Neural cell (in vitro differentiated cells): ENCODE results near the gene LRMDA. TPM values are rescaled to one million over a fixed set of nuclear protein-coding genes. Genes with fewer than 3 reads are reported as not detected.

Experiments
- H2AFZ ChIP-seq: fragments of 200-600, 300-800 bp; sonication (generic), shearing (Covaris generic); 2 replicates; pipeline ENCODE4 v1.6.0; 2014; ENCODE audit warnings: low read depth, mild to moderate bottlenecking, antibody characterized with exemption, low read length, moderate library complexity
- H3F3A ChIP-seq: fragments of 200-600 bp; shearing (Covaris generic); 2 replicates; pipeline ENCODE4 v1.6.1; 2016; ENCODE audit warnings: mild to moderate bottlenecking, moderate library complexity, mixed read lengths, antibody characterized with exemption, low read length; ENCODE audit not compliant: insufficient read depth, poor library complexity, severe bottlenecking
- H3K27ac ChIP-seq: fragments of 200-600, 300-800 bp; sonication (generic), shearing (Covaris generic); 2 replicates; pipeline ENCODE4 v1.5.1; 2014; ENCODE audit warnings: mild to moderate bottlenecking, low read length, moderate library complexity
- H3K27me3 ChIP-seq: fragments of 300-800, 200-600 bp; sonication (generic), shearing (Covaris generic); 2 replicates; pipeline ENCODE4 v1.6.0; 2014; ENCODE audit warnings: mild to moderate bottlenecking, low read depth, low read length, moderate library complexity; ENCODE audit not compliant: insufficient read depth
- H3K36me3 ChIP-seq: fragments of 300-800, 200-600 bp; sonication (generic), shearing (Covaris generic); 2 replicates; pipeline ENCODE4 v1.5.1; 2014; ENCODE audit warnings: mild to moderate bottlenecking, antibody characterized with exemption, low read length, moderate library complexity; ENCODE audit not compliant: insufficient read depth
- H3K4me2 ChIP-seq: fragments of 300-800, 200-600 bp; sonication (generic), shearing (Covaris generic); 2 replicates; pipeline ENCODE4 v1.6.0; 2014; ENCODE audit warnings: mild to moderate bottlenecking, low read length
- H3K4me3 ChIP-seq: fragments of 300-800, 200-600 bp; sonication (generic), shearing (Covaris generic); 2 replicates; pipeline ENCODE4 v1.5.1; 2014; ENCODE audit warnings: mild to moderate bottlenecking, low read length, moderate library complexity
- H3K79me2 ChIP-seq: fragments of 200-600 bp; shearing (Covaris generic); replicated peaks from 2 replicates; pipeline ENCODE4 v1.6.0; 2014; ENCODE audit warnings: mild to moderate bottlenecking, low read length, moderate library complexity; ENCODE audit not compliant: insufficient read depth
- H3K9ac ChIP-seq: fragments of 300-800, 200-600 bp; sonication (generic), shearing (Covaris generic); 2 replicates; pipeline ENCODE4 v1.6.1; 2016; ENCODE audit warnings: mild to moderate bottlenecking, low read length, mixed read lengths
- H3K9me2 ChIP-seq: fragments of 200-600 bp; shearing (Covaris generic); 2 replicates; pipeline ENCODE4 v1.6.1; 2016; ENCODE audit warnings: mild to moderate bottlenecking, low read length, mixed read lengths; ENCODE audit not compliant: insufficient read depth
- H3K9me3 ChIP-seq: fragments of 200-600, 300-800 bp; sonication (generic), shearing (Covaris generic); 2 replicates; pipeline ENCODE4 v1.6.1; 2016; ENCODE audit warnings: mild to moderate bottlenecking, mixed run types, low read length, moderate library complexity, mixed read lengths
- H4K20me1 ChIP-seq: fragments of 200-600 bp; shearing (Covaris generic); 2 replicates; pipeline ENCODE4 v1.6.1; 2016; ENCODE audit warnings: mild to moderate bottlenecking, mixed run types; ENCODE audit not compliant: insufficient read depth
- CTCF ChIP-seq: fragments of 450-650 bp; IDR thresholded peaks from 2 replicates; pipeline ENCODE4 v1.5.1; 2014; ENCODE audit warnings: antibody characterized with exemption, mild to moderate bottlenecking, moderate library complexity; ENCODE audit not compliant: poor library complexity, severe bottlenecking
- EP300 ChIP-seq: fragments of 450-650 bp; conservative IDR thresholded peaks from 2 replicates; pipeline ENCODE4 v1.6.1; 2014; ENCODE audit warnings: antibody characterized with exemption, mild to moderate bottlenecking, moderate library complexity; ENCODE audit not compliant: poor library complexity, severe bottlenecking
- EZH2 ChIP-seq: fragments of 200-600, 300-800 bp; shearing (Covaris generic), sonication (generic); IDR thresholded peaks from 2 replicates; pipeline ENCODE4 v1.6.1; 2014; ENCODE audit warnings: antibody characterized with exemption, low read length, borderline replicate concordance, mild to moderate bottlenecking; ENCODE audit not compliant: insufficient read depth, poor library complexity, severe bottlenecking
- MXI1 ChIP-seq: fragments of 450-650 bp; conservative IDR thresholded peaks from 2 replicates; pipeline ENCODE4 v1.6.1; 2014; ENCODE audit warnings: antibody characterized with exemption, mild to moderate bottlenecking; ENCODE audit not compliant: poor library complexity, severe bottlenecking
- POLR2AphosphoS5 ChIP-seq: IDR thresholded peaks from 2 replicates; pipeline ENCODE4 v1.6.1; 2012
- RAD21 ChIP-seq: fragments of 450-650 bp; conservative IDR thresholded peaks from 2 replicates; pipeline ENCODE4 v1.6.1; 2014; ENCODE audit warnings: antibody characterized with exemption, mild to moderate bottlenecking, moderate library complexity
- REST ChIP-seq: IDR thresholded peaks from 2 replicates; pipeline ENCODE4 v1.6.1; 2012; ENCODE audit warnings: borderline replicate concordance
- SMC3 ChIP-seq: fragments of 450-650 bp; conservative IDR thresholded peaks from 2 replicates; pipeline ENCODE4 v1.6.1; 2014; ENCODE audit warnings: antibody characterized with exemption, mild to moderate bottlenecking, moderate library complexity; ENCODE audit not compliant: poor library complexity
- TAF1 ChIP-seq: IDR thresholded peaks from 2 replicates; pipeline ENCODE4 v1.6.1; 2012; ENCODE audit warnings: low read depth
- polyA plus RNA-seq: library from polyadenylated mRNA; depleted of rRNA; stranded (reverse); fragments of >200 nt; gene quantifications from 2 replicates; pipeline ENCODE4 v1.2.3, GENCODE V29; 2014

The LRMDA gene
- polyA plus RNA-seq, 1 donor from 2014 or later, result 5.6 TPM

- Histone ChIP-seq H3K9ac (no peak overlapping the region), H3K9me3 (peaks cover 3% of the 10 kb centered on the region), H3K4me2 (no peak overlapping the region), H4K20me1 (no peaks in the 10 kb centered on the region), H2AFZ (no peak overlapping the region), H3K27me3 (no peaks in the 10 kb centered on the region), H3K79me2 (no peaks in the 10 kb centered on the region), H3K9me2 (no peaks in the 10 kb centered on the region), H3K27ac (no peak overlapping the region), H3K4me3 (no peak overlapping the region), H3K36me3 (no peaks in the 10 kb centered on the region), H3F3A (no peaks in the 10 kb centered on the region)
- no peak for TF ChIP-seq TAF1
- no peak for TF ChIP-seq RAD21
Observed at GRCh38 chr10:75528392-75528791, 97.0 kb downstream of the LRMDA start.

- no peak overlapping the region for H3K4me2 ChIP-seq
- no peaks in the 10 kb centered on the region for H4K20me1 ChIP-seq
- no peak overlapping the region for H3K27ac ChIP-seq
- H3K79me2 ChIP-seq, result no peaks in the 10 kb centered on the region
- H2AFZ ChIP-seq, result no peak overlapping the region
- no peaks in the 10 kb centered on the region for H3K9me2 ChIP-seq
- TF ChIP-seq POLR2AphosphoS5, result no peak
- TF ChIP-seq MXI1, result no peak
- no peak for TF ChIP-seq CTCF
- no peak for TF ChIP-seq SMC3
- TF ChIP-seq TAF1, result no peak
- no peak for TF ChIP-seq REST
- no peak for TF ChIP-seq RAD21
- no peak for TF ChIP-seq EP300
- no peak for TF ChIP-seq EZH2
- peaks cover 3% of the 10 kb centered on the region for H3K9me3 ChIP-seq
- no peak overlapping the region for H3K9ac ChIP-seq
- H3K4me3 ChIP-seq, result no peak overlapping the region
- H3K36me3 ChIP-seq, result no peaks in the 10 kb centered on the region
- H3F3A ChIP-seq, result no peaks in the 10 kb centered on the region
- no peaks in the 10 kb centered on the region for H3K27me3 ChIP-seq
Observed at GRCh38 chr10:75530299-75530698, 98.9 kb downstream of the LRMDA start.

GRCh38 chr10:75531571-75532031 is 100.2 kb downstream of the LRMDA start:
- TF ChIP-seq RAD21, result no peak
- H2AFZ ChIP-seq, result no peak overlapping the region
- H3K4me3 ChIP-seq, result no peak overlapping the region
- no peaks in the 10 kb centered on the region for H3K36me3 ChIP-seq
- H4K20me1 ChIP-seq, result no peaks in the 10 kb centered on the region
- no peaks in the 10 kb centered on the region for H3K9me2 ChIP-seq
- peaks cover 3% of the 10 kb centered on the region for H3K9me3 ChIP-seq
- H3K27ac ChIP-seq, result no peak overlapping the region
- H3K4me2 ChIP-seq, result no peak overlapping the region
- H3K79me2 ChIP-seq, result no peaks in the 10 kb centered on the region
- no peaks in the 10 kb centered on the region for H3F3A ChIP-seq
- H3K27me3 ChIP-seq, result no peaks in the 10 kb centered on the region
- no peak overlapping the region for H3K9ac ChIP-seq
